VCaP (cell line): ENCODE data around the gene EAPP.
"Not testable (repeated sequence)": the region's sequence is repeated elsewhere in the genome, so short reads cannot be mapped to it uniquely, and the experiment has no call there.

ENCODE experiments used
- H3K27ac ChIP-seq: fragments of 450-650 bp; 2 replicates; pipeline ENCODE4 v1.5.1; 2017
- TF ChIP-seq, protein P1 (sequence below): fragments of 450-650 bp; conservative IDR thresholded peaks from 2 replicates; pipeline ENCODE4 v1.5.1; 2017; ENCODE audit warnings: mild to moderate bottlenecking, moderate library complexity

EAPP gene

DNA sequence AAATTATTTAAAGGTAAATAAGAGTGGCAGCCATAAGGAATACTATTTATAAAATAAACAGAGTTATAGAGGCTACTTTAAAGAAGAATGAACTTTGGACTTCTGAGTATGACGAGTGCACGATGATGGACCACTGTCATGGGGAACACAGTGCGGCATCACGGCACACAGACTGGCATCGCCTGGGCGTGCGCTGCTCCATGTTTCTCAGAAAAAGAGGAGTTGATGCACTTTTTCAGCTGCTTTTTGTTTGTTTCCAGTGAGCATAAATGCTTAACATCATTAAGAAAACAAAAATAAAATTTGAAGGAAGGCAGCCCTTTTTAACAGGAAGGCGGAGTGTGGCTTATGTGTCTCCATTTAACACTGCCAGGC lies 23.3 kb upstream of the EAPP start:
- no peak overlapping the region for H3K27ac ChIP-seq
- TF ChIP-seq, protein P1, sequence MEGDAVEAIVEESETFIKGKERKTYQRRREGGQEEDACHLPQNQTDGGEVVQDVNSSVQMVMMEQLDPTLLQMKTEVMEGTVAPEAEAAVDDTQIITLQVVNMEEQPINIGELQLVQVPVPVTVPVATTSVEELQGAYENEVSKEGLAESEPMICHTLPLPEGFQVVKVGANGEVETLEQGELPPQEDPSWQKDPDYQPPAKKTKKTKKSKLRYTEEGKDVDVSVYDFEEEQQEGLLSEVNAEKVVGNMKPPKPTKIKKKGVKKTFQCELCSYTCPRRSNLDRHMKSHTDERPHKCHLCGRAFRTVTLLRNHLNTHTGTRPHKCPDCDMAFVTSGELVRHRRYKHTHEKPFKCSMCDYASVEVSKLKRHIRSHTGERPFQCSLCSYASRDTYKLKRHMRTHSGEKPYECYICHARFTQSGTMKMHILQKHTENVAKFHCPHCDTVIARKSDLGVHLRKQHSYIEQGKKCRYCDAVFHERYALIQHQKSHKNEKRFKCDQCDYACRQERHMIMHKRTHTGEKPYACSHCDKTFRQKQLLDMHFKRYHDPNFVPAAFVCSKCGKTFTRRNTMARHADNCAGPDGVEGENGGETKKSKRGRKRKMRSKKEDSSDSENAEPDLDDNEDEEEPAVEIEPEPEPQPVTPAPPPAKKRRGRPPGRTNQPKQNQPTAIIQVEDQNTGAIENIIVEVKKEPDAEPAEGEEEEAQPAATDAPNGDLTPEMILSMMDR, result no peak

DNA sequence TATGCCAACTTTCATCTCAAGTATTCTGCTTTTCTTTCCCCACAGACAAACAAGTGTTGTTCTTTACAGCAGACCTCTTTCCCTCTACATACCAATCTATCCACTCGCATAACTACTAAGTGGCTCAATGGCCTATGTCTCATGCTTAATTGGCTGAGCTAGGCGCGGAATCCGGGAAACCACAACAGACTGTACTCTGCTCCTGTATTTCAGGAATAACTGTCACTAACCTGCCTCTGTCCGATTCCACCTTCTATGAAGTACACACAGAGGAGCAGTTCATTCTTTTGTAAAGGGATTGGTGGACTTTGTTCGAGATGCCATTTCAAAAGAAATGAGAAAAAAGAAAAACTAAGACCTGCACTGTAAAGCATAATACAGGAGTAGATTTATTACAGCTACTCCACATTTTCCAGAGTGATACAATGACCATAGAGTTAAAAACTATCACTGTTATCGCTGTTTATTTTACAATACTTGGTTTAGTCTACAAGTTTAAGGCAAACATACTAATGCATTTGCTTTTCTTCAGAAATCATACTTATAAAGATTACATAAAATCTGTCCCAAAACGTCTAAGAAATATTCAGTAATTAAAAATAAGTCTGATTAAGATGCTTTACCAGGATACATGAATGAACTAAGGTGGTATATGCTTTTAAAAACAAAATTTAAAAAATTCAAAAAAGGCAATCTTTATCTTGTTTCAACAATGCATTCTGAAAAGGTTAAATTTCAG lies 22.7 kb upstream of the EAPP start:
- not testable (repeated sequence) for H3K27ac ChIP-seq

DNA sequence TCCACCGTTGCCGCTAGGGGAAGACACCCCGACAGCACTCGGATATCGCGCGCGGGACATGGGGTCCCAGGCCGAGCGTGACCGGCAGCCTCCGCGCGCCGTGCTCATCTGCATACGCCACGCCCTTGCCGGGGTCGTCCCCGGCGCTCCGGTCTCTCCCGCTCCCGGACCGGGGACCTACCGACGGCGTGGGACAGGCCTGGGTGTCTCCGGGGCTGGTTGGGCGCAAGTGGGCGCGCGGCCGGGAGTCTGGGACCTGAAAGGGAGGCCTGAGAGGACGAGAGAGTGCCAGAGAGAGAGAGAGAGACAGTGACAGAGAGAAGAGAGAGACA lies 17.0 kb upstream of the EAPP start:
- H3K27ac ChIP-seq, result not testable (repeated sequence)

DNA sequence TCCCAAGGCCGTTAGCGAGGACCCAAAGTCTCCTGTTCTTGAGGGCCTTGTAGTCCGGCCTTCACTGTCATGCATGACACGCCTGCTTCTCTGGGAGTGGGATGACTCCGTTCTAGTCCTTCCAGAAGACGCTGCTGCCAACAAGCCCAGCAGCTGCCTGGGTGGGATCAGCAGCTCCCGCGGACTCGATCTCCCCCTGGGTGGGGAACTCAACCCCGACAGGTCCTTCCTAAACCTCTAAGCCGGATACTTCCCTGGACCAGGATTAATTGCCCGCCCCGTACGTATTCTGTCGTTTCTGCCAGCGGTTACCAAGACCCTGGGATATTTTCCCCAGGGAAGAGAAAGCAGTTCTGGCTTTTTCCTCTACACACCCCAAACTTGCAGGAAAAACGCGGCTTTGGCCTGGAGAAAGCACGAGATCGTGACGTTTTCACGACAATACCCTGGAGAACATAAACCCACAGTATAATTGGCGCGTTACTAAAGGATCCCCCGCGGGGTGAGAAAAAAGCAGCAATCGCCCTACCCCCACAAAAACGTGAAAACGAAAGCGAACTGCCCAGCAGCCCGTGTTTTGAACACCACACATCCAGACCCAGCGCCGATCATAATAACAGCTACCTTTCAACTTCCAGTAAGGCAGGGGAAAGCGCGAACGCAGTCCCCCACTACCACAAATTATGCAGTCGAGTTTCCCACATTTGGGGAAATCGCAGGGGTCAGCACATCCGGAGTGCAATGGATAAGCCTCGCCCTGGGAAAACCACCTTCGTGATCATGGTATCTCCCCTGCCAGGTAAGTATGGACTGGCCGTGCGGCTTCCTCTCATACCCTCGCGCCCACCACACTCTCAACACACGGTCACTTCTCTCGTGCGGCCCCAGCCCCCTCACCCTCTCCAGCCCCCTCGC lies 16.3 kb upstream of the EAPP start:
- not testable (repeated sequence) for H3K27ac ChIP-seq

DNA sequence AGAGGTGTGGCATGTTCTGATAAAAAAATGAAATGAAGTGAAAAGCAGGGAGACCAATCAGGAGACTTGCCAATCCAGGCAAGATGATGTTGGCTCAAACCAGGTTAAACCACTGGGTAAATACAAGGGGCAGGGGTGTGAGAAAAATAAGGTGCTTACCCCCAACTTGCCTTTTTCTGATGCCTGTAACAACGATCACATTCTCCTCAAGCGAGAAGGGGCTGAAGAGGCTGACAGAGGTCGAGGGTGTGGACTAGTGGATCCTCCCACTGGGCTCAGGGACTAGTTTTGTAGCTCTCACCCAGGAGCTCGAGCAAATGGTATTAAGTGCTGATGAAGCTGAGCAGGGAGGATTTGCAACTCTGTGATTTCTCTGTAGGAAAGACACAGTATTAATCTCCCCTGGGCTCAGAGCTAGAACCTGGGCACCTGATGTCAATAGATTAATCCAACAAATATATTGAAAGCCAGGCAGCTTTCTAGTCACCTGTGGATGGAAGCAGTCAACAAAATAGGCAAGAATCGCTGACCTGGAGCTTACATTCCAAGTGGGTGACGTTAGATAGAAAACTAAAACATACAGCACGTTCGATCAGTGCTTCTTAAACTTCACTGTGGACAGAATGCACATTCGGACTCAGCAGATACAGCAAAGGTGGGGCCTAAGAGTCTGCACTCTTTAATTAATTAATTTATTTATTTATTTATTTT lies 15.2 kb upstream of the EAPP start:
- peak overlapping the region; percentile 57 for H3K27ac ChIP-seq
- TF ChIP-seq, protein P1, result no peak

DNA sequence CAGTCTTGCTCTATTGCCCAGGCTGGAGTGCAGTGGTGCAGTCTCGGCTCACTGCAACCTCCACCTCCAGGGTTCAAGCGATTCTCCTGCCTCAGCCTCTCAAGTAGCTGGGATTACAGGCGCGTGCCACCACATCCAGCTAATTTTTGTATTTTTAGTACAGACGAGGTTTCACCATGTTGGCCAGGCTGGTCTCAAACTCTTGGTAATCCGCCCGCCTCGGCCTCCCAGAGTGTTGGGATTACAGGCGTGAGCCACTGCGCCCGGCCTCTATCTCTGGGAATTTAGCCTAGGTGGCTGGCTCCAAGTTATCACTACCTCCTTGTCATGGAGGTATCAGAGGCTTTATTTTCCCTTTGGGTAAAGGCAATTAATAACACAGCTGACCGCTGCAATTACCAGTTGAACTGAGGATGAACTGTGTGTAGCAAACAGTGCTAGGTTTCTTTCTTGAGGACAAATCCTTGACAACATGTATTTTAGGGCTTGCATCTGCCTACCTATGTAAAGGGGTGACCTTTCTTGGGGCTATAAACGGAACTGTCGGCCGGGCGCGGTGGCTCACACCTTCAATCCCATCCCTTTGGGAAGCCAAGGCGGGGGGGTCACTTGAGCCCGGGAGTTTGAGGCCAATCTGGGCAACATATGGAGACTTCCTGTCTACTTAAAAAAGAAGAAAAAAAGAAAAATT lies 9.9 kb upstream of the EAPP start:
- H3K27ac ChIP-seq, result peak overlapping the region; percentile 30; the same call in 1 of the 2 replicates

DNA sequence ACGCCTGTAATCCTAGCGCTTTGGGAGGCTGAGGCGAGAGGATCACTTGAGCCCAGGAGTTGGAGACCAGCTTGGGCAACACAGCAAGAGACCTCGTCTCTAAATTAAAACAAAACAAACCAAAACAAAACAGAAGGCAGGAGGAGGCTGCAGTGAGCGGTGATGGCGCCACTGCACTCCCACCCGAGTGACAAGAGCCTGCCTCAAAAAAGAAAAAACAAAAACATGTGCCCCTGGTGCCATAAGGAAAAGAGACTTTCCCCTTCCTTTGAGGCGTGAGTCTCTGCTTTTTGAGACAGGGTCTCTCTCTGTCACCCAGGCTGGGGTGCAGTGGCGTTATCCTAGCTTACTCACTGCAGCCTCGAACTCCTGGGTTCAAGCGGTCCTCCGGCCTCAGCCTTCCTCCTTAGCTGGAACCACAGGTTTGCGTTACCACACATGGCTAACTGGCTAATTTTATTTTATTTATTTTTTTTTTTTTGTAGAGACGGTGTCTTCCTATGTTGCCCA lies 9.0 kb upstream of the EAPP start:
- peak overlapping the region; percentile 30 for H3K27ac ChIP-seq
- TF ChIP-seq, protein P1, result no peak

DNA sequence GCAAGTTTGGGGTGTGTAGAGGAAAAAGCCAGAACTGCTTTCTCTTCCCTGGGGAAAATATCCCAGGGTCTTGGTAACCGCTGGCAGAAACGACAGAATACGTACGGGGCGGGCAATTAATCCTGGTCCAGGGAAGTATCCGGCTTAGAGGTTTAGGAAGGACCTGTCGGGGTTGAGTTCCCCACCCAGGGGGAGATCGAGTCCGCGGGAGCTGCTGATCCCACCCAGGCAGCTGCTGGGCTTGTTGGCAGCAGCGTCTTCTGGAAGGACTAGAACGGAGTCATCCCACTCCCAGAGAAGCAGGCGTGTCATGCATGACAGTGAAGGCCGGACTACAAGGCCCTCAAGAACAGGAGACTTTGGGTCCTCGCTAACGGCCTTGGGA lies 7.6 kb upstream of the EAPP start:
- H3K27ac ChIP-seq, result not testable (repeated sequence)

DNA sequence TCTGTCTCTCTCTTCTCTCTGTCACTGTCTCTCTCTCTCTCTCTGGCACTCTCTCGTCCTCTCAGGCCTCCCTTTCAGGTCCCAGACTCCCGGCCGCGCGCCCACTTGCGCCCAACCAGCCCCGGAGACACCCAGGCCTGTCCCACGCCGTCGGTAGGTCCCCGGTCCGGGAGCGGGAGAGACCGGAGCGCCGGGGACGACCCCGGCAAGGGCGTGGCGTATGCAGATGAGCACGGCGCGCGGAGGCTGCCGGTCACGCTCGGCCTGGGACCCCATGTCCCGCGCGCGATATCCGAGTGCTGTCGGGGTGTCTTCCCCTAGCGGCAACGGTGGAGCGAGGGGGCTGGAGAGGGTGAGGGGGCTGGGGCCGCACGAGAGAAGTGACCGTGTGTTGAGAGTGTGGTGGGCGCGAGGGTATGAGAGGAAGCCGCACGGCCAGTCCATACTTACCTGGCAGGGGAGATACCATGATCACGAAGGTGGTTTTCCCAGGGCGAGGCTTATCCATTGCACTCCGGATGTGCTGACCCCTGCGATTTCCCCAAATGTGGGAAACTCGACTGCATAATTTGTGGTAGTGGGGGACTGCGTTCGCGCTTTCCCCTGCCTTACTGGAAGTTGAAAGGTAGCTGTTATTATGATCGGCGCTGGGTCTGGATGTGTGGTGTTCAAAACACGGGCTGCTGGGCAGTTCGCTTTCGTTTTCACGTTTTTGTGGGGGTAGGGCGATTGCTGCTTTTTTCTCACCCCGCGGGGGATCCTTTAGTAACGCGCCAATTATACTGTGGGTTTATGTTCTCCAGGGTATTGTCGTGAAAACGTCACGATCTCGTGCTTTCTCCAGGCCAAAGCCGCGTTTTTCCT lies 7.0 kb upstream of the EAPP start:
- not testable (repeated sequence) for H3K27ac ChIP-seq

DNA sequence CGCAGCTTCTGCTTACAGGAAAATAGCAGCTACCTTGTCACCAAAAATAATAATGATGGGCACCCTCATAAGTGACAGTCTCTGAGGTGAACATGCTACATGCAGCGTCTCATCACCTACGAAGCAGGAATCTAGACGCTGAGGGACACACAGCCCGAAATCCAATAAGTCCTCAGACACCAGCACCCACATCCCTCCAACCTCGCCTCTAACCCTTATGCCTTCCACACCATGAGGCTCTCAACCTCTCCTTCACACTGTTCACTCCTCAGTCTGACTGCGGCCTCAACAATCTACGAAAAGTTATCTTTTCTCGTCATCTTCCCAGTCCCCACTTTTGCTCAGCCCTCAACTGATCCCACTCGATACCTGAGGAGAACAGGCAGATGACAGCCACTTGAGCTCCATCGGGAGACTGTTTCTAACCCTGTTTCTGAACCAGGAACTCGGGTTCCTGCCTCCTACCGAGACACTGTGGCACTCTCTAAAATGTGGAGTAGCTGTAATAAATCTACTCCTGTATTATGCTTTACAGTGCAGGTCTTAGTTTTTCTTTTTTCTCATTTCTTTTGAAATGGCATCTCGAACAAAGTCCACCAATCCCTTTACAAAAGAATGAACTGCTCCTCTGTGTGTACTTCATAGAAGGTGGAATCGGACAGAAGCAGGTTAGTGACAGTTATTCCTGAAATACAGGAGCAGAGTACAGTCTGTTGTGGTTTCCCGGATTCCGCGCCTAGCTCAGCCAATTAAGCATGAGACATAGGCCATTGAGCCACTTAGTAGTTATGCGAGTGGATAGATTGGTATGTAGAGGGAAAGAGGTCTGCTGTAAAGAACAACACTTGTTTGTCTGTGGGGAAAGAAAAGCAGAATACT lies 919 bp upstream of the EAPP start:
- H3K27ac ChIP-seq, result peak overlapping the region; percentile 93
